IMR-90 (cell line): Measurements from ENCODE around the gene SMIM44. TPM values are rescaled to one million over a fixed set of nuclear protein-coding genes. Genes with fewer than 3 reads are reported as not detected.

Source experiments
- ATAC-seq: fragments of 200-7000 bp; cut with Tn5 transposase; 2 replicates; pipeline ENCODE4 v1.9.1; 2020; ENCODE audit warnings: low read depth, mild to moderate bottlenecking, moderate library complexity
- BruUV-seq: library from RNA; stranded (reverse); fragments of 400-500 nt; replicated peaks from 2 replicates; lab custom pipeline; 2021; lab: Mats Ljungman, UMichigan
- CTCF ChIA-PET: fragments of 300-600 bp; formaldehyde crosslinking; extraction: SDS; loops from one replicate; lab custom pipeline; 2021; ENCODE audit warnings: antibody characterized with exemption; lab: Yijun Ruan, JAX
- POLR2A ChIA-PET: fragments of 300-600 bp; sonication (Branson Sonifier 250); formaldehyde crosslinking; loops from one replicate; lab custom pipeline; 2022; ENCODE audit warnings: antibody characterized with exemption; ENCODE audit not compliant: unreplicated experiment; lab: Charles Lee
- DNase-seq: peaks from one replicate; pipeline ENCODE4 v3.0.0; 2013
- H2AFZ ChIP-seq: replicated peaks from 2 replicates; pipeline ENCODE3; 2013; ENCODE audit warnings: low read length, mild to moderate bottlenecking; ENCODE audit not compliant: poor library complexity
- H2AK5ac ChIP-seq: 2 replicates; pipeline ENCODE4 v1.6.1; 2013; ENCODE audit warnings: low read depth, low read length, inconsistent platforms
- H2AK9ac ChIP-seq: replicated peaks from 2 replicates; pipeline ENCODE3; 2013; ENCODE audit warnings: mild to moderate bottlenecking, low read depth, low read length, moderate library complexity; ENCODE audit not compliant: poor library complexity
- H2BK120ac ChIP-seq: 2 replicates; pipeline ENCODE4 v1.6.1; 2013; ENCODE audit warnings: low read depth, low read length, inconsistent platforms
- H2BK15ac ChIP-seq: 3 replicates; pipeline ENCODE4 v1.6.1; 2013; ENCODE audit warnings: low read depth, low read length, inconsistent platforms
- H2BK20ac ChIP-seq: 2 replicates; pipeline ENCODE4 v1.6.1; 2013; ENCODE audit warnings: low read depth, mild to moderate bottlenecking, inconsistent platforms, low read length, moderate library complexity
- H2BK5ac ChIP-seq: 2 replicates; pipeline ENCODE4 v1.6.1; 2013; ENCODE audit warnings: mild to moderate bottlenecking, low read depth, low read length, inconsistent platforms; ENCODE audit not compliant: poor library complexity, severe bottlenecking
- H3K14ac ChIP-seq: replicated peaks from 2 replicates; pipeline ENCODE4 v1.6.1; 2013; ENCODE audit warnings: low read depth, low read length, inconsistent platforms
- H3K18ac ChIP-seq: 2 replicates; pipeline ENCODE4 v1.6.1; 2013; ENCODE audit warnings: low read depth, low read length, control low read depth
- H3K23ac ChIP-seq: 2 replicates; pipeline ENCODE4 v1.6.1; 2013; ENCODE audit warnings: low read depth, low read length, inconsistent platforms
- H3K27ac ChIP-seq: 2 replicates; pipeline ENCODE4 v1.5.1; 2013; ENCODE audit warnings: mild to moderate bottlenecking, control low read depth, low read length; ENCODE audit not compliant: insufficient read depth
- H3K27me3 ChIP-seq: 2 replicates; pipeline ENCODE4 v1.6.1; 2013; ENCODE audit warnings: low read length; ENCODE audit not compliant: control insufficient read depth, insufficient read depth
- H3K36me3 ChIP-seq: 2 replicates; pipeline ENCODE4 v1.6.1; 2013; ENCODE audit warnings: low read length, mixed read lengths; ENCODE audit not compliant: control insufficient read depth, insufficient read depth
- H3K4ac ChIP-seq: 2 replicates; pipeline ENCODE4 v1.6.1; 2013; ENCODE audit warnings: low read depth, low read length, inconsistent platforms
- H3K4me1 ChIP-seq: 2 replicates; pipeline ENCODE4 v1.6.1; 2013; ENCODE audit warnings: low read length, mixed read lengths; ENCODE audit not compliant: control insufficient read depth, insufficient read depth
- H3K4me2 ChIP-seq: 2 replicates; pipeline ENCODE4 v1.6.1; 2013; ENCODE audit warnings: low read depth, mild to moderate bottlenecking, control low read depth, low read length, moderate library complexity
- H3K4me3 ChIP-seq: 2 replicates; pipeline ENCODE4 v1.5.1; 2013; ENCODE audit warnings: low read depth, mild to moderate bottlenecking, control low read depth, low read length, moderate library complexity; ENCODE audit not compliant: insufficient read depth
- H3K56ac ChIP-seq: 2 replicates; pipeline ENCODE4 v1.6.1; 2013; ENCODE audit warnings: low read length, inconsistent platforms; ENCODE audit not compliant: insufficient read depth; ENCODE audit errors: extremely low read depth
- H3K79me1 ChIP-seq, 2 experiments: 2 replicates each; pipeline ENCODE4 v1.6.1; 2013; ENCODE audit warnings: low read length in 2 of 2, inconsistent platforms in 1 of 2, low read depth in 1 of 2
- H3K9ac ChIP-seq: 2 replicates; pipeline ENCODE4 v1.6.1; 2013; ENCODE audit warnings: low read depth, low read length, control low read depth
- H3K9me1 ChIP-seq: 2 replicates; pipeline ENCODE4 v1.6.1; 2013; ENCODE audit warnings: low read length, inconsistent platforms; ENCODE audit not compliant: insufficient read depth
- H3K9me3 ChIP-seq: 2 replicates; pipeline ENCODE4 v1.6.1; 2013; ENCODE audit warnings: low read length; ENCODE audit not compliant: control insufficient read depth, insufficient read depth
- H4K20me1 ChIP-seq: 2 replicates; pipeline ENCODE4 v1.6.1; 2013; ENCODE audit warnings: low read length, inconsistent platforms; ENCODE audit not compliant: insufficient read depth
- H4K5ac ChIP-seq: 2 replicates; pipeline ENCODE4 v1.6.1; 2013; ENCODE audit warnings: mild to moderate bottlenecking, low read depth, low read length, control low read depth
- H4K8ac ChIP-seq, 2 experiments: 2 replicates each; pipeline ENCODE4 v1.6.1; 2013; ENCODE audit warnings: low read depth in 2 of 2, low read length in 2 of 2, control low read depth in 1 of 2, inconsistent platforms in 1 of 2
- H4K91ac ChIP-seq: 2 replicates; pipeline ENCODE4 v1.6.1; 2013; ENCODE audit warnings: low read depth, low read length, inconsistent platforms; ENCODE audit not compliant: insufficient read depth
- BHLHE40 ChIP-seq: fragments of 150-350 bp; IDR thresholded peaks from 2 replicates; pipeline ENCODE4 v1.6.1; 2016; ENCODE audit warnings: mild to moderate bottlenecking, low read depth, low read length
- CEBPB ChIP-seq: IDR thresholded peaks from 2 replicates; pipeline ENCODE4 v1.6.1; 2012; ENCODE audit warnings: low read depth, low read length, improper control_type of control experiment
- CHD1 ChIP-seq: IDR thresholded peaks from 2 replicates; pipeline ENCODE4 v1.6.1; 2012; ENCODE audit warnings: low read depth, low read length, improper control_type of control experiment
- FOS ChIP-seq: fragments of 150-350 bp; IDR thresholded peaks from 2 replicates; pipeline ENCODE4 v1.6.1; 2016; ENCODE audit warnings: low read depth, low read length
- MAFK ChIP-seq: IDR thresholded peaks from 2 replicates; pipeline ENCODE4 v1.6.1; 2012; ENCODE audit warnings: low read depth, low read length, improper control_type of control experiment
- MAZ ChIP-seq: IDR thresholded peaks from 2 replicates; pipeline ENCODE4 v1.6.1; 2012; ENCODE audit warnings: low read depth, mild to moderate bottlenecking, low read length, improper control_type of control experiment, moderate library complexity, borderline replicate concordance
- MXI1 ChIP-seq: IDR thresholded peaks from 2 replicates; pipeline ENCODE4 v1.6.1; 2012; ENCODE audit warnings: low read depth, mild to moderate bottlenecking, low read length, moderate library complexity, borderline replicate concordance
- NFE2L2 ChIP-seq: fragments of 150-350 bp; IDR thresholded peaks from 2 replicates; pipeline ENCODE4 v1.6.1; 2016; ENCODE audit warnings: low read depth, mild to moderate bottlenecking, low read length
- POLR2A ChIP-seq: IDR thresholded peaks from 2 replicates; pipeline ENCODE4 v1.6.1; 2012; ENCODE audit warnings: mild to moderate bottlenecking, low read depth, low read length
- RAD21 ChIP-seq: IDR thresholded peaks from 2 replicates; pipeline ENCODE4 v1.6.1; 2012; ENCODE audit warnings: low read length, improper control_type of control experiment
- RCOR1 ChIP-seq: IDR thresholded peaks from 2 replicates; pipeline ENCODE4 v1.6.1; 2012; ENCODE audit warnings: mild to moderate bottlenecking, low read length, improper control_type of control experiment; ENCODE audit not compliant: insufficient replicate concordance
- RFX5 ChIP-seq: IDR thresholded peaks from 2 replicates; pipeline ENCODE4 v1.8.0; 2012; ENCODE audit warnings: low read depth, mild to moderate bottlenecking, low read length, moderate library complexity
- SMC3 ChIP-seq: fragments of 150-350 bp; IDR thresholded peaks from 2 replicates; pipeline ENCODE4 v1.6.1; 2016; ENCODE audit warnings: low read depth, mild to moderate bottlenecking, antibody characterized with exemption, low read length, moderate library complexity
- whole genome bisulfite sequencing, 2 experiments: methylation state at CpG; one replicate each; pipeline versions ENCODE4 v1.1.5 to v1.1.7; 2013; ENCODE audit warnings: missing lambda C conversion rate in 2 of 2; ENCODE audit not compliant: insufficient read length in 1 of 2; ENCODE audit errors: extremely low coverage in 2 of 2; 5-methylcytosine and 5-hydroxymethylcytosine counted together
- dilution Hi-C: fragments of 300-500 bp; cut with HindIII; formaldehyde crosslinking; loops from one replicate; pipeline ENCODE4 v1.14.3; 2018; ENCODE audit warnings: low sequenced_read_pairs; ENCODE audit not compliant: unreplicated experiment
- in situ Hi-C: fragments of 300-500 bp; cut with MboI; formaldehyde crosslinking; loops from 3 replicates; pipeline ENCODE4 v1.14.3; 2019; ENCODE audit warnings: low sequenced_read_pairs, inconsistent platforms, mixed read lengths
- intact Hi-C: fragments of 100-400 bp; cut with micrococcal nuclease; formaldehyde crosslinking; loops from 2 replicates; pipeline ENCODE4 v1.10.0; 2022
- polyA plus RNA-seq, 3 experiments: library from polyadenylated mRNA; depleted of rRNA; stranded (reverse); fragments of >200 nt; gene quantifications; 2 replicates each; pipeline ENCODE4 v1.2.3, GENCODE V29; 2012; ENCODE audit warnings: low replicate concordance in 1 of 3
- total RNA-seq: library from RNA; depleted of rRNA; stranded (reverse); fragments of >200 nt; gene quantifications from 2 replicates; pipeline ENCODE4 v1.2.3, GENCODE V29; 2012
- TF ChIP-seq, protein P1 (sequence below): fragments of 150-350 bp; IDR thresholded peaks from 2 replicates; pipeline ENCODE4 v1.6.1; 2016; ENCODE audit warnings: low read depth, mild to moderate bottlenecking, low read length, moderate library complexity, borderline replicate concordance
- TF ChIP-seq, protein P2 (sequence below): conservative IDR thresholded peaks from 2 replicates; pipeline ENCODE4 v1.5.1; 2012; ENCODE audit warnings: mild to moderate bottlenecking, low read depth, low read length, improper control_type of control experiment
- TF ChIP-seq, protein P3 (sequence below): fragments of 150-350 bp; IDR thresholded peaks from 2 replicates; pipeline ENCODE4 v1.6.1; 2017; ENCODE audit warnings: mild to moderate bottlenecking, antibody characterized with exemption, low read length, low read depth

Gene SMIM44
- total and polyA plus RNA-seq, 2 of the 4 experiments (the other 2 are of a cell fraction) = not detected

DNA sequence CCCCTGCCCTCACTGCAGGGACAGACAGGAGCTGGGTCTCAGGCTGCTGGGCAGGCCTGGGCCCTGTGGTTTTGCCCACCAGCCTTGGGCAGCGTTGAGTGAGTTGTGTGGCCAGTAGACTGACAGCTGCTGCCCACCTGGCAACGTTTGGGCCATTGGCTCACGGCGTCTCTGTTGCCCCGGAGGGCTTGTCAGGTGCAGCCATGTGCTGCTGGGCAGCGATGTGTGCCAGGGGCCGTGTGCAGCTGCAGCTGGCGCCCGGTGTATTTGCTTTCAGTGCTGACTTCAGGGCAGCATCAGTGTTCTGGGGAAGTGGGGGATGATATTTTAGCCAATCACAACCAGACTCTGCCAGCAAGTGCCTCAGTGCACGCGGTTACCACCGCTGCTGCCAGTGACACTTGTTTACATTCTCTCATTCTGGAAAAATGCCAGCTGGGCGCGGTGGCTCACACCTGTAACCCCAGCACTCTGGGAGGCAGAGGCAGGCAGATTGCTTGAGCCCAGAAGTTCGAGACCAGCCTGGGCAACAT is 33.5 kb upstream of the SMIM44 start:
- Histone ChIP-seq H4K91ac (no peak overlapping the region), H3K56ac (no peak overlapping the region), H2BK15ac (no peak overlapping the region), H2AK5ac (no peak overlapping the region), H3K23ac (no peak overlapping the region), H3K4ac (no peak overlapping the region), H3K14ac (no peak overlapping the region), H4K8ac (no peak overlapping the region), H3K79me1 (peaks cover 12 to 97% of the 10 kb centered on the region in 2 experiments), H2BK120ac (no peak overlapping the region), H2BK5ac (no peak overlapping the region), H3K9ac (no peak overlapping the region), H3K18ac (no peak overlapping the region), H3K9me1 (peaks cover 23% of the 10 kb centered on the region; the same call in 1 of the 2 replicates), H2AK9ac (no peak overlapping the region), H4K5ac (no peak overlapping the region), H3K4me1 (peaks cover 13% of the 10 kb centered on the region), H2BK20ac (no peak overlapping the region), H3K27ac (no peak overlapping the region), H3K4me3 (no peak overlapping the region), H3K4me2 (no peak overlapping the region), H3K9me3 (no peaks in the 10 kb centered on the region), H2AFZ (no peak overlapping the region), H4K20me1 (peaks cover 99% of the 10 kb centered on the region), H3K36me3 (peaks cover 12% of the 10 kb centered on the region; the same call in 1 of the 2 replicates), H3K27me3 (no peaks in the 10 kb centered on the region)
- dilution Hi-C loops = no loop called here
- ChIA-PET POLR2A (no interaction called here), CTCF (interaction anchor here (0.9 kb wide), 1 partner anchor 28 kb away, joined by 3 read pairs; no protein-coding TSS in a partner anchor)
- ATAC-seq (no peak), DNase-seq (no peak)
- BruUV-seq = no TSS peak
- intact Hi-C loops = no loop called here
- in situ Hi-C loops = no loop called here
- 87% methylated on average over 7 of the region's 15 CpGs; no CpG with 5 or more reads in 1 of the 2 experiments for WGBS, 2 experiments
- TF ChIP-seq CEBPB = no peak
- no peak for TF ChIP-seq FOS
- TF ChIP-seq, protein P1, sequence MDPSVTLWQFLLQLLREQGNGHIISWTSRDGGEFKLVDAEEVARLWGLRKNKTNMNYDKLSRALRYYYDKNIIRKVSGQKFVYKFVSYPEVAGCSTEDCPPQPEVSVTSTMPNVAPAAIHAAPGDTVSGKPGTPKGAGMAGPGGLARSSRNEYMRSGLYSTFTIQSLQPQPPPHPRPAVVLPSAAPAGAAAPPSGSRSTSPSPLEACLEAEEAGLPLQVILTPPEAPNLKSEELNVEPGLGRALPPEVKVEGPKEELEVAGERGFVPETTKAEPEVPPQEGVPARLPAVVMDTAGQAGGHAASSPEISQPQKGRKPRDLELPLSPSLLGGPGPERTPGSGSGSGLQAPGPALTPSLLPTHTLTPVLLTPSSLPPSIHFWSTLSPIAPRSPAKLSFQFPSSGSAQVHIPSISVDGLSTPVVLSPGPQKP = no peak
- no peak for TF ChIP-seq MAFK
- TF ChIP-seq, protein P2, sequence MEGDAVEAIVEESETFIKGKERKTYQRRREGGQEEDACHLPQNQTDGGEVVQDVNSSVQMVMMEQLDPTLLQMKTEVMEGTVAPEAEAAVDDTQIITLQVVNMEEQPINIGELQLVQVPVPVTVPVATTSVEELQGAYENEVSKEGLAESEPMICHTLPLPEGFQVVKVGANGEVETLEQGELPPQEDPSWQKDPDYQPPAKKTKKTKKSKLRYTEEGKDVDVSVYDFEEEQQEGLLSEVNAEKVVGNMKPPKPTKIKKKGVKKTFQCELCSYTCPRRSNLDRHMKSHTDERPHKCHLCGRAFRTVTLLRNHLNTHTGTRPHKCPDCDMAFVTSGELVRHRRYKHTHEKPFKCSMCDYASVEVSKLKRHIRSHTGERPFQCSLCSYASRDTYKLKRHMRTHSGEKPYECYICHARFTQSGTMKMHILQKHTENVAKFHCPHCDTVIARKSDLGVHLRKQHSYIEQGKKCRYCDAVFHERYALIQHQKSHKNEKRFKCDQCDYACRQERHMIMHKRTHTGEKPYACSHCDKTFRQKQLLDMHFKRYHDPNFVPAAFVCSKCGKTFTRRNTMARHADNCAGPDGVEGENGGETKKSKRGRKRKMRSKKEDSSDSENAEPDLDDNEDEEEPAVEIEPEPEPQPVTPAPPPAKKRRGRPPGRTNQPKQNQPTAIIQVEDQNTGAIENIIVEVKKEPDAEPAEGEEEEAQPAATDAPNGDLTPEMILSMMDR = no peak
- TF ChIP-seq RCOR1 = no peak
- TF ChIP-seq, protein P3, sequence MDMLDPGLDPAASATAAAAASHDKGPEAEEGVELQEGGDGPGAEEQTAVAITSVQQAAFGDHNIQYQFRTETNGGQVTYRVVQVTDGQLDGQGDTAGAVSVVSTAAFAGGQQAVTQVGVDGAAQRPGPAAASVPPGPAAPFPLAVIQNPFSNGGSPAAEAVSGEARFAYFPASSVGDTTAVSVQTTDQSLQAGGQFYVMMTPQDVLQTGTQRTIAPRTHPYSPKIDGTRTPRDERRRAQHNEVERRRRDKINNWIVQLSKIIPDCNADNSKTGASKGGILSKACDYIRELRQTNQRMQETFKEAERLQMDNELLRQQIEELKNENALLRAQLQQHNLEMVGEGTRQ = no peak
- no peak for TF ChIP-seq NFE2L2
- TF ChIP-seq CHD1 = no peak
- TF ChIP-seq POLR2A = no peak
- no peak for TF ChIP-seq MXI1
- no peak for TF ChIP-seq BHLHE40
- no peak for TF ChIP-seq MAZ
- TF ChIP-seq SMC3 = no peak
- no peak for TF ChIP-seq RAD21
- TF ChIP-seq RFX5 = no peak
